ENCODE results near the gene TACR1. TPM values are rescaled to one million over a fixed set of nuclear protein-coding genes. Genes with fewer than 3 reads are reported as not detected.

TACR1 gene
- polyA plus RNA-seq, 1 donor from 2014 or later: 0.78 TPM

DNA sequence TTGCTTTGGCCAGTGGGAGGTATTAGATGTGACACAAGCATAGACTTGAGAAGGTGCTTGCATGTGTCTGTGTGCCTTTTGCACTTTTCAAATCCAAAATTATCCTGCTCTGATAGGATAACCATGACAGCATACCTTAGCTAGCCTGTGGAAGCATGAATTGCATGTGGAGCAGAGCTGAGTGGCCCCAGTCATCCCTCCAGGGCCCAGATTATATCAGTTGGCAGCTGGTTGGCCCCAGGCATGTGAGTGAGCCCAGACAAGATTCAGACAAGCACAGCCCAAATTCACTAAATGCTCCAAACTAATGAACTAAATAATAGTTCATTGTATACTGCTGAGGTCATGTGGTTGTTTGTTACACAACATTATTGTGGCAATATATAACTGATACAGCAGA is 18.8 kb downstream of the TACR1 start:
- Histone ChIP-seq H3K27ac (ENCODE audit: low read length) (no peak overlapping the region), H3K9ac (ENCODE audit: low read length) (no peak overlapping the region), H3F3A (ENCODE audit: insufficient read depth, low read length, poor library complexity, severe bottlenecking) (no peaks in the 10 kb centered on the region), H3K4me2 (ENCODE audit: low read length) (no peak overlapping the region), H3K9me2 (ENCODE audit: insufficient read depth, low read length) (no peaks in the 10 kb centered on the region), H3K79me2 (replicated peaks; ENCODE audit: insufficient read depth, low read length) (no peaks in the 10 kb centered on the region), H4K20me1 (ENCODE audit: insufficient read depth) (no peaks in the 10 kb centered on the region), H3K9me3 (ENCODE audit: low read length) (no peaks in the 10 kb centered on the region), H3K4me3 (ENCODE audit: low read length) (no peak overlapping the region), H3K27me3 (ENCODE audit: insufficient read depth, low read depth, low read length) (no peaks in the 10 kb centered on the region), H2AFZ (ENCODE audit: low read depth, low read length) (no peak overlapping the region), H3K36me3 (ENCODE audit: insufficient read depth, low read length) (no peaks in the 10 kb centered on the region)
- TF ChIP-seq, protein P1, sequence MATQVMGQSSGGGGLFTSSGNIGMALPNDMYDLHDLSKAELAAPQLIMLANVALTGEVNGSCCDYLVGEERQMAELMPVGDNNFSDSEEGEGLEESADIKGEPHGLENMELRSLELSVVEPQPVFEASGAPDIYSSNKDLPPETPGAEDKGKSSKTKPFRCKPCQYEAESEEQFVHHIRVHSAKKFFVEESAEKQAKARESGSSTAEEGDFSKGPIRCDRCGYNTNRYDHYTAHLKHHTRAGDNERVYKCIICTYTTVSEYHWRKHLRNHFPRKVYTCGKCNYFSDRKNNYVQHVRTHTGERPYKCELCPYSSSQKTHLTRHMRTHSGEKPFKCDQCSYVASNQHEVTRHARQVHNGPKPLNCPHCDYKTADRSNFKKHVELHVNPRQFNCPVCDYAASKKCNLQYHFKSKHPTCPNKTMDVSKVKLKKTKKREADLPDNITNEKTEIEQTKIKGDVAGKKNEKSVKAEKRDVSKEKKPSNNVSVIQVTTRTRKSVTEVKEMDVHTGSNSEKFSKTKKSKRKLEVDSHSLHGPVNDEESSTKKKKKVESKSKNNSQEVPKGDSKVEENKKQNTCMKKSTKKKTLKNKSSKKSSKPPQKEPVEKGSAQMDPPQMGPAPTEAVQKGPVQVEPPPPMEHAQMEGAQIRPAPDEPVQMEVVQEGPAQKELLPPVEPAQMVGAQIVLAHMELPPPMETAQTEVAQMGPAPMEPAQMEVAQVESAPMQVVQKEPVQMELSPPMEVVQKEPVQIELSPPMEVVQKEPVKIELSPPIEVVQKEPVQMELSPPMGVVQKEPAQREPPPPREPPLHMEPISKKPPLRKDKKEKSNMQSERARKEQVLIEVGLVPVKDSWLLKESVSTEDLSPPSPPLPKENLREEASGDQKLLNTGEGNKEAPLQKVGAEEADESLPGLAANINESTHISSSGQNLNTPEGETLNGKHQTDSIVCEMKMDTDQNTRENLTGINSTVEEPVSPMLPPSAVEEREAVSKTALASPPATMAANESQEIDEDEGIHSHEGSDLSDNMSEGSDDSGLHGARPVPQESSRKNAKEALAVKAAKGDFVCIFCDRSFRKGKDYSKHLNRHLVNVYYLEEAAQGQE (IDR thresholded peaks at IDR 0.05; ENCODE audit: borderline replicate concordance): no peak
- TF ChIP-seq POLR2AphosphoS5 (IDR thresholded peaks at IDR 0.05): no peak
- TF ChIP-seq EZH2 (IDR thresholded peaks at IDR 0.05; ENCODE audit: borderline replicate concordance, insufficient read depth, low read length, poor library complexity, severe bottlenecking): no peak
- no peak for TF ChIP-seq RAD21 (conservative IDR thresholded peaks at IDR 0.05)
- TF ChIP-seq MXI1 (conservative IDR thresholded peaks at IDR 0.05; ENCODE audit: poor library complexity, severe bottlenecking): no peak
- no peak for TF ChIP-seq TAF1 (IDR thresholded peaks at IDR 0.05; ENCODE audit: low read depth)
- no peak for TF ChIP-seq SMC3 (conservative IDR thresholded peaks at IDR 0.05; ENCODE audit: poor library complexity)
- TF ChIP-seq, protein P2, sequence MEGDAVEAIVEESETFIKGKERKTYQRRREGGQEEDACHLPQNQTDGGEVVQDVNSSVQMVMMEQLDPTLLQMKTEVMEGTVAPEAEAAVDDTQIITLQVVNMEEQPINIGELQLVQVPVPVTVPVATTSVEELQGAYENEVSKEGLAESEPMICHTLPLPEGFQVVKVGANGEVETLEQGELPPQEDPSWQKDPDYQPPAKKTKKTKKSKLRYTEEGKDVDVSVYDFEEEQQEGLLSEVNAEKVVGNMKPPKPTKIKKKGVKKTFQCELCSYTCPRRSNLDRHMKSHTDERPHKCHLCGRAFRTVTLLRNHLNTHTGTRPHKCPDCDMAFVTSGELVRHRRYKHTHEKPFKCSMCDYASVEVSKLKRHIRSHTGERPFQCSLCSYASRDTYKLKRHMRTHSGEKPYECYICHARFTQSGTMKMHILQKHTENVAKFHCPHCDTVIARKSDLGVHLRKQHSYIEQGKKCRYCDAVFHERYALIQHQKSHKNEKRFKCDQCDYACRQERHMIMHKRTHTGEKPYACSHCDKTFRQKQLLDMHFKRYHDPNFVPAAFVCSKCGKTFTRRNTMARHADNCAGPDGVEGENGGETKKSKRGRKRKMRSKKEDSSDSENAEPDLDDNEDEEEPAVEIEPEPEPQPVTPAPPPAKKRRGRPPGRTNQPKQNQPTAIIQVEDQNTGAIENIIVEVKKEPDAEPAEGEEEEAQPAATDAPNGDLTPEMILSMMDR (IDR thresholded peaks at IDR 0.05; ENCODE audit: poor library complexity, severe bottlenecking): no peak
- TF ChIP-seq EP300 (conservative IDR thresholded peaks at IDR 0.05; ENCODE audit: poor library complexity, severe bottlenecking): no peak

DNA sequence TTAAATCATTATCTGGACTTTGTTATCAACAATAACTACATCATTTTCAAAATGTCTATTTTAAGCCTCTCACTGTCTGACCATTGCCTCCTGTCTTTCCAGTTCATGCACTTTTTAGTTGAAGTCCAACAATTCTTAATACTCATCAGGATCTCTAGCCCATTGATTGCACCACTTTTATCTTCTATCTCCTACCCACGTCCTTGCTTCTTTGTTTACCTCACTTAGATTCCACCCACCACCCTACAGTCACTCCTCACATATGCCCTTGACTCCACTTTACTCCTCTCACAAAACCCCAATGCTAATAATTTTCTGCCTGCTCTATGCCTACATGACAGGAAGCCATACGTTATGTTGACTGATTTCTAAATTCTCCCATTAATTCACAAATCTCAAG is 21.9 kb downstream of the TACR1 start:
- H3K27me3 ChIP-seq (ENCODE audit: insufficient read depth, low read depth, low read length): no peaks in the 10 kb centered on the region
- no peaks in the 10 kb centered on the region for H4K20me1 ChIP-seq (ENCODE audit: insufficient read depth)
- H3F3A ChIP-seq (ENCODE audit: insufficient read depth, low read length, poor library complexity, severe bottlenecking): no peaks in the 10 kb centered on the region
- no peaks in the 10 kb centered on the region for H3K9me2 ChIP-seq (ENCODE audit: insufficient read depth, low read length)
- H3K9me3 ChIP-seq (ENCODE audit: low read length): no peaks in the 10 kb centered on the region
- H3K36me3 ChIP-seq (ENCODE audit: insufficient read depth, low read length): no peaks in the 10 kb centered on the region
- no peak overlapping the region for H3K4me3 ChIP-seq (ENCODE audit: low read length)
- H3K4me2 ChIP-seq (ENCODE audit: low read length): no peak overlapping the region
- H3K9ac ChIP-seq (ENCODE audit: low read length): no peak overlapping the region
- H3K27ac ChIP-seq (ENCODE audit: low read length): no peak overlapping the region
- TF ChIP-seq EZH2 (IDR thresholded peaks at IDR 0.05; ENCODE audit: borderline replicate concordance, insufficient read depth, low read length, poor library complexity, severe bottlenecking) (no peak), POLR2AphosphoS5 (IDR thresholded peaks at IDR 0.05) (no peak), MXI1 (conservative IDR thresholded peaks at IDR 0.05; ENCODE audit: poor library complexity, severe bottlenecking) (no peak), SMC3 (conservative IDR thresholded peaks at IDR 0.05; ENCODE audit: poor library complexity) (no peak), TAF1 (IDR thresholded peaks at IDR 0.05; ENCODE audit: low read depth) (no peak), EP300 (conservative IDR thresholded peaks at IDR 0.05; ENCODE audit: poor library complexity, severe bottlenecking) (no peak), RAD21 (conservative IDR thresholded peaks at IDR 0.05) (no peak)
- TF ChIP-seq, protein P1 (IDR thresholded peaks at IDR 0.05; ENCODE audit: borderline replicate concordance): no peak
- TF ChIP-seq, protein P2 (IDR thresholded peaks at IDR 0.05; ENCODE audit: poor library complexity, severe bottlenecking): no peak
- H3K79me2 ChIP-seq (replicated peaks; ENCODE audit: insufficient read depth, low read length): no peaks in the 10 kb centered on the region
- H2AFZ ChIP-seq (ENCODE audit: low read depth, low read length): no peak overlapping the region
